SK-N-SH (cell line): ENCODE results near the gene OOSP1. TPM values are rescaled to one million over a fixed set of nuclear protein-coding genes. Genes with fewer than 3 reads are reported as not detected.

Experiments used
- CTCF ChIA-PET: fragments of 300-600, 350-600 bp; formaldehyde crosslinking; extraction: SDS; loops from one replicate; lab custom pipeline; 2021; lab: Yijun Ruan, JAX
- POLR2A ChIA-PET: fragments of 350-600 bp; sonication (Branson Sonifier 250); formaldehyde crosslinking; extraction: SDS; loops from one replicate; lab custom pipeline; 2020; ENCODE audit warnings: antibody characterized with exemption, inconsistent platforms; lab: Yijun Ruan, JAX
- DNase-seq: peaks from one replicate; pipeline ENCODE4 v3.0.0; 2012
- H2AFZ ChIP-seq: fragments of 200-600 bp; sonication (generic); 2 replicates; pipeline ENCODE4 v1.8.1; 2016; ENCODE audit warnings: antibody characterized with exemption, mild to moderate bottlenecking, low read depth
- H3F3A ChIP-seq: fragments of 200-600 bp; sonication (generic); replicated peaks from 2 replicates; pipeline ENCODE3; 2016; ENCODE audit warnings: antibody characterized with exemption, mild to moderate bottlenecking; ENCODE audit not compliant: insufficient read depth
- H3K27ac ChIP-seq, 2 experiments: fragments of 200-500 bp in 1 of 2; fragments of 200-600 bp in 1 of 2; sonication (Bioruptor generic) in 1 of 2; sonication (generic), shearing (Covaris generic) in 1 of 2; 2 replicates each; pipeline versions ENCODE4 v1.5.1 to v1.6.1; 2014 to 2016; ENCODE audit warnings: low read depth in 2 of 2, inconsistent platforms in 1 of 2, low read length in 1 of 2, mild to moderate bottlenecking in 1 of 2, mixed read lengths in 1 of 2
- H3K27me3 ChIP-seq: fragments of 200-600 bp; sonication (generic), shearing (Covaris generic); 2 replicates; pipeline ENCODE4 v1.6.1; 2016; ENCODE audit warnings: mixed run types; ENCODE audit not compliant: insufficient read depth
- H3K36me3 ChIP-seq, 2 experiments: fragments of 200-500 bp in 1 of 2; fragments of 200-600 bp in 1 of 2; sonication (Bioruptor generic) in 1 of 2; sonication (generic) in 1 of 2; replicated peaks in 1 of 2; 2 replicates each; pipeline versions ENCODE3 to v1.5.1; 2014 to 2016; ENCODE audit warnings: low read length in 1 of 2, mild to moderate bottlenecking in 1 of 2; ENCODE audit not compliant: insufficient read depth in 2 of 2, control insufficient read depth in 1 of 2
- H3K4me1 ChIP-seq, 2 experiments: fragments of 200-500 bp in 1 of 2; fragments of 200-600 bp in 1 of 2; sonication (Bioruptor generic) in 1 of 2; sonication (generic), shearing (Covaris generic) in 1 of 2; 2 replicates each; pipeline versions ENCODE4 v1.5.1 to v1.6.1; 2014 to 2016; ENCODE audit warnings: low read depth in 1 of 2, low read length in 1 of 2, mixed run types in 1 of 2; ENCODE audit not compliant: insufficient read depth in 2 of 2, control insufficient read depth in 1 of 2
- H3K4me2 ChIP-seq: fragments of 200-600 bp; sonication (generic), shearing (Covaris generic); 2 replicates; pipeline ENCODE4 v1.6.1; 2017; ENCODE audit warnings: mixed run types
- H3K4me3 ChIP-seq, 2 experiments: fragments of 200-500 bp in 1 of 2; fragments of 200-600 bp in 1 of 2; sonication (Bioruptor generic) in 1 of 2; sonication (generic), shearing (Covaris generic) in 1 of 2; 2 replicates each; pipeline versions ENCODE4 v1.5.1 to v1.8.1; 2014 to 2016; ENCODE audit warnings: low read depth in 2 of 2, inconsistent platforms in 1 of 2, low read length in 1 of 2, mild to moderate bottlenecking in 1 of 2, mixed read lengths in 1 of 2, moderate library complexity in 1 of 2
- H3K79me2 ChIP-seq: fragments of 200-600 bp; sonication (generic); 2 replicates; pipeline ENCODE4 v1.8.1; 2017; ENCODE audit warnings: mild to moderate bottlenecking; ENCODE audit not compliant: insufficient read depth
- H3K9ac ChIP-seq: fragments of 200-600 bp; sonication (generic); 2 replicates; pipeline ENCODE4 v1.6.1; 2017; ENCODE audit warnings: mixed run types
- H3K9me2 ChIP-seq: fragments of 200-600 bp; sonication (generic); 2 replicates; pipeline ENCODE4 v1.6.1; 2017; ENCODE audit warnings: mixed run types
- H3K9me3 ChIP-seq: fragments of 200-600 bp; sonication (generic); 2 replicates; pipeline ENCODE4 v1.6.1; 2017; ENCODE audit warnings: mixed run types, mild to moderate bottlenecking, moderate library complexity
- H4K20me1 ChIP-seq: fragments of 200-600 bp; sonication (generic); 2 replicates; pipeline ENCODE4 v1.6.1; 2017; ENCODE audit warnings: mild to moderate bottlenecking, mixed run types; ENCODE audit not compliant: insufficient read depth
- ELF1 ChIP-seq: IDR thresholded peaks from 2 replicates; pipeline ENCODE4 v1.4.0; 2012
- FOXM1 ChIP-seq: IDR thresholded peaks from 2 replicates; pipeline ENCODE4 v1.4.0; 2012; ENCODE audit warnings: low read depth, mild to moderate bottlenecking
- NRF1 ChIP-seq: IDR thresholded peaks from 2 replicates; pipeline ENCODE4 v1.6.1; 2012; ENCODE audit warnings: low read depth, mild to moderate bottlenecking, low read length
- POLR2AphosphoS5 ChIP-seq: IDR thresholded peaks from 2 replicates; pipeline ENCODE4 v1.6.1; 2012; ENCODE audit warnings: low read depth, low read length
- RAD21 ChIP-seq: IDR thresholded peaks from 2 replicates; pipeline ENCODE4 v1.6.1; 2012; ENCODE audit warnings: mild to moderate bottlenecking, low read length
- RFX5 ChIP-seq: IDR thresholded peaks from 2 replicates; pipeline ENCODE4 v1.6.1; 2012; ENCODE audit warnings: mild to moderate bottlenecking, improper control_type of control experiment, low read length
- SIN3A ChIP-seq: IDR thresholded peaks from 2 replicates; pipeline ENCODE4 v1.6.1; 2012; ENCODE audit warnings: low read depth, mild to moderate bottlenecking, low read length, moderate library complexity, borderline replicate concordance
- SMC3 ChIP-seq: IDR thresholded peaks from 2 replicates; pipeline ENCODE4 v1.6.1; 2012; ENCODE audit warnings: low read depth, low read length, improper control_type of control experiment
- TCF12 ChIP-seq: IDR thresholded peaks from 2 replicates; pipeline ENCODE4 v1.4.0; 2012
- WGBS: methylation state at CpG from one replicate; pipeline ENCODE4 v1.1.6; 2017; ENCODE audit warnings: low lambda C conversion rate; 5-methylcytosine and 5-hydroxymethylcytosine counted together
- polyA plus RNA-seq, 3 experiments: library from polyadenylated mRNA; depleted of rRNA; stranded (reverse); fragments of >200 nt; gene quantifications; 2 replicates each; pipeline ENCODE4 v1.2.3, GENCODE V29; 2012
- TF ChIP-seq, protein P1 (sequence below): IDR thresholded peaks from 2 replicates; pipeline ENCODE4 v1.6.1; 2012; ENCODE audit warnings: mild to moderate bottlenecking, low read depth, low read length, moderate library complexity
- TF ChIP-seq, protein P2 (sequence below): fragments of 200-600 bp; sonication (generic); IDR thresholded peaks from 2 replicates; pipeline ENCODE4 v1.6.1; 2017; ENCODE audit warnings: antibody characterized with exemption, mild to moderate bottlenecking, moderate library complexity
- TF ChIP-seq, protein P3 (sequence below): IDR thresholded peaks from 2 replicates; pipeline ENCODE4; 2012

Gene OOSP1
- polyA plus RNA-seq, 1 of the 3 experiments (the other 2 are of a cell fraction), result not detected

DNA sequence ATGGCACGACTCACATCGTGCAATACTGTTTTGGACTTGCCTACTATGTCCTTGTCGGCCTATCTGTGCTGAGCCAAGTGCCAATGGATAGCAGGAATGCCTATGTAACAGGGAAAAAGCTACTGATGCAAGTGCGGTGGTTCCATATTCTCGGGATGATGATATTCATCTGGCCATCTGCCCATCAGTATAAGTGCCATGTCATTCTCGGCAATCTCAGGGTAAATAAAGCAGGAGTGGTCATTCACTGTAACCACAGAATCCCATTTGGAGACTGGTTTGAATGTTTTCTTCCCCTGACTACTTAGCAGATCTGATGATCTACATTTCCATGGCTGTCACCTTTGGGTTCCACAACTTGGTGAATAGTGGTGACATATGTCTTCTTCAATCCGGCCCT, 39.6 kb upstream of the OOSP1 start:
- Histone ChIP-seq H3K9me3 (no peaks in the 10 kb centered on the region), H3K9ac (no peak overlapping the region), H3K36me3 (no peaks in the 10 kb centered on the region), H3K79me2 (no peaks in the 10 kb centered on the region), H3K4me2 (no peak overlapping the region), H3F3A (no peaks in the 10 kb centered on the region), H3K4me1 (peaks cover 0 to 4% of the 10 kb centered on the region in 2 experiments; a peak in 1 of 4 replicates), H4K20me1 (no peaks in the 10 kb centered on the region), H3K27me3 (no peaks in the 10 kb centered on the region), H2AFZ (no peak overlapping the region), H3K27ac (no peak overlapping the region), H3K4me3 (no peak overlapping the region), H3K9me2 (no peaks in the 10 kb centered on the region)
- WGBS, result 12% methylated on average over 7 of the region's 7 CpGs
- POLR2A ChIA-PET, result no interaction called here
- no peak for DNase-seq
- CTCF ChIA-PET, result interaction anchor here (2.2 kb wide), 1 partner anchor 21 kb away, joined by 7 read pairs; no protein-coding TSS in a partner anchor
- TF ChIP-seq, protein P1, sequence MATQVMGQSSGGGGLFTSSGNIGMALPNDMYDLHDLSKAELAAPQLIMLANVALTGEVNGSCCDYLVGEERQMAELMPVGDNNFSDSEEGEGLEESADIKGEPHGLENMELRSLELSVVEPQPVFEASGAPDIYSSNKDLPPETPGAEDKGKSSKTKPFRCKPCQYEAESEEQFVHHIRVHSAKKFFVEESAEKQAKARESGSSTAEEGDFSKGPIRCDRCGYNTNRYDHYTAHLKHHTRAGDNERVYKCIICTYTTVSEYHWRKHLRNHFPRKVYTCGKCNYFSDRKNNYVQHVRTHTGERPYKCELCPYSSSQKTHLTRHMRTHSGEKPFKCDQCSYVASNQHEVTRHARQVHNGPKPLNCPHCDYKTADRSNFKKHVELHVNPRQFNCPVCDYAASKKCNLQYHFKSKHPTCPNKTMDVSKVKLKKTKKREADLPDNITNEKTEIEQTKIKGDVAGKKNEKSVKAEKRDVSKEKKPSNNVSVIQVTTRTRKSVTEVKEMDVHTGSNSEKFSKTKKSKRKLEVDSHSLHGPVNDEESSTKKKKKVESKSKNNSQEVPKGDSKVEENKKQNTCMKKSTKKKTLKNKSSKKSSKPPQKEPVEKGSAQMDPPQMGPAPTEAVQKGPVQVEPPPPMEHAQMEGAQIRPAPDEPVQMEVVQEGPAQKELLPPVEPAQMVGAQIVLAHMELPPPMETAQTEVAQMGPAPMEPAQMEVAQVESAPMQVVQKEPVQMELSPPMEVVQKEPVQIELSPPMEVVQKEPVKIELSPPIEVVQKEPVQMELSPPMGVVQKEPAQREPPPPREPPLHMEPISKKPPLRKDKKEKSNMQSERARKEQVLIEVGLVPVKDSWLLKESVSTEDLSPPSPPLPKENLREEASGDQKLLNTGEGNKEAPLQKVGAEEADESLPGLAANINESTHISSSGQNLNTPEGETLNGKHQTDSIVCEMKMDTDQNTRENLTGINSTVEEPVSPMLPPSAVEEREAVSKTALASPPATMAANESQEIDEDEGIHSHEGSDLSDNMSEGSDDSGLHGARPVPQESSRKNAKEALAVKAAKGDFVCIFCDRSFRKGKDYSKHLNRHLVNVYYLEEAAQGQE, result no peak
- no peak for TF ChIP-seq RFX5

DNA sequence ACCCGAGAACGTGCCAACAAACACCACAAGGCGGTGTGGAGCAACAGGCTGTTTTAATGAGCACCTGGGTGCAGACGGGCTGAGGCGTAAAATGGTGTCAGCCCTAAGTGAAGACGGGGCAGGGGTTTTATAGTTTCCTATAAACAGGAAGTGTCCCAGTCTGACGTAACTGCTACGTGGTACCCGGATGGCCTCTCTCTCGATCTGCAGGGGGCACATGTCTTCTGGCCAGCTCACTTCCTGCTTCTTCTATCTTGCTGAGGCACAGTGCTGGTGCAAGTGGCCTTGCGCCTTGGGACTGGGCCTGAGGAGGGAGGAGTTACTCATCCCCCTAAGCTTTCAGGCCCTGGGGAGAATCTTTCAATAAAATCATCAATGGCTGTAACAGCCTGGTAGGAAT, 38.7 kb upstream of the OOSP1 start:
- ChIA-PET CTCF (interaction anchor here (2.2 kb wide), 1 partner anchor 20 kb away, joined by 7 read pairs; no protein-coding TSS in a partner anchor), POLR2A (no interaction called here)
- Histone ChIP-seq H3K27me3 (no peaks in the 10 kb centered on the region), H3K79me2 (no peaks in the 10 kb centered on the region), H2AFZ (peak overlapping the region; percentile 56), H3K27ac (no peak overlapping the region), H3K9ac (no peak overlapping the region), H4K20me1 (no peaks in the 10 kb centered on the region), H3K36me3 (no peaks in the 10 kb centered on the region), H3F3A (no peaks in the 10 kb centered on the region), H3K4me1 (peaks cover 0 to 4% of the 10 kb centered on the region in 2 experiments; a peak in 1 of 4 replicates), H3K4me3 (no peak overlapping the region), H3K9me2 (no peaks in the 10 kb centered on the region), H3K9me3 (no peaks in the 10 kb centered on the region), H3K4me2 (no peak overlapping the region)
- TF ChIP-seq ELF1 (0 out of 2 replicates have a peak, but pooled peaks have one; percentile 17), SMC3 (no peak), SIN3A (no peak)
- no peak for DNase-seq
- 52% methylated on average over 11 of the region's 11 CpGs for WGBS

DNA sequence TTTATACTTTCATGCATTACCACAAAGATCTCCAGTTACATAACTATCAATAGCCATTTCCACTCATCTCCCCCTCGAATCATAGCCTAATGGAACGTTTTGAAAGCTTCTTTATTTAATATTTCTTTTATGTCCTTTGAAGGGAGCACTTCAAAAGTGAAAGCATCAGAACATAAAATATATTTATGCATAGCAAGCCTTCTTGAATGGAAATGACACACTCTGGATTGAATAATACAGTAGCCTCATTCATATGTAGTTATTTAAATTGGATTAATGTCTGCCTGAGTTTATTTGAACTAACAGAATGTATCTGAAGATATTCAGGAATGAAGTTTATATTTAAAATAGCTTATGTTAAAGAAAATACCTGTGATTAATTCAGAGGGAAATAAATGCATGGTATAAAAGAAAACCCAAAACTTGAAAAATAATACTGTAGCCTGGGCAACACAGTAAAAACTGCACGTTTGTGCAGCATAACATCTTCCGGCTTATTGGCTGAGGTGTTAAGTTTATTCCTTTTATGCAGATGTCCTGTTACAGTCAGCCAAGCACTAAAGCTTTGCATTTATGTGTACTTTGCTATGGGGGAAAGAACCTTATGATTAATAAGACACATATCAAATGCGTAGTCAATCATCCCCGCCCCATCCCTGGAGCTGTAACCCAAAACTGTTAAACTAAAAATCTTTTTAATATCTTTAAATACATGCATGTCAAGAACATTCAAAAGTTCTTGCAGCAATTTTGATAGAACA, 37.7 kb upstream of the OOSP1 start:
- Histone ChIP-seq H3K9me3 (no peaks in the 10 kb centered on the region), H3K27ac (peak overlapping the region in 1 of 2 experiments; percentile 42; a peak in 1 of 4 replicates), H3K9ac (no peak overlapping the region), H3K27me3 (no peaks in the 10 kb centered on the region; the same call in 1 of the 2 replicates), H3K9me2 (no peaks in the 10 kb centered on the region), H4K20me1 (no peaks in the 10 kb centered on the region), H3K4me2 (peak overlapping the region; percentile 36; the same call in 1 of the 2 replicates), H3K79me2 (no peaks in the 10 kb centered on the region), H3K36me3 (no peaks in the 10 kb centered on the region), H3K4me1 (peaks cover 0 to 4% of the 10 kb centered on the region in 2 experiments; a peak in 1 of 4 replicates), H2AFZ (peak overlapping the region; percentile 4; the same call in 1 of the 2 replicates), H3F3A (no peaks in the 10 kb centered on the region), H3K4me3 (no peak overlapping the region)
- no peak for DNase-seq
- POLR2A ChIA-PET, result no interaction called here
- CTCF ChIA-PET, result interaction anchor here (0.6 to 0.9 kb wide), 2 partner anchors 18 to 1155 kb away, joined by 3 to 4 read pairs; no protein-coding TSS in a partner anchor
- WGBS, result 23% methylated on average over 6 of the region's 6 CpGs
- TF ChIP-seq RAD21 (no peak), ELF1 (no peak), TCF12 (no peak), NRF1 (no peak), FOXM1 (no peak), POLR2AphosphoS5 (no peak)
- TF ChIP-seq, protein P2, sequence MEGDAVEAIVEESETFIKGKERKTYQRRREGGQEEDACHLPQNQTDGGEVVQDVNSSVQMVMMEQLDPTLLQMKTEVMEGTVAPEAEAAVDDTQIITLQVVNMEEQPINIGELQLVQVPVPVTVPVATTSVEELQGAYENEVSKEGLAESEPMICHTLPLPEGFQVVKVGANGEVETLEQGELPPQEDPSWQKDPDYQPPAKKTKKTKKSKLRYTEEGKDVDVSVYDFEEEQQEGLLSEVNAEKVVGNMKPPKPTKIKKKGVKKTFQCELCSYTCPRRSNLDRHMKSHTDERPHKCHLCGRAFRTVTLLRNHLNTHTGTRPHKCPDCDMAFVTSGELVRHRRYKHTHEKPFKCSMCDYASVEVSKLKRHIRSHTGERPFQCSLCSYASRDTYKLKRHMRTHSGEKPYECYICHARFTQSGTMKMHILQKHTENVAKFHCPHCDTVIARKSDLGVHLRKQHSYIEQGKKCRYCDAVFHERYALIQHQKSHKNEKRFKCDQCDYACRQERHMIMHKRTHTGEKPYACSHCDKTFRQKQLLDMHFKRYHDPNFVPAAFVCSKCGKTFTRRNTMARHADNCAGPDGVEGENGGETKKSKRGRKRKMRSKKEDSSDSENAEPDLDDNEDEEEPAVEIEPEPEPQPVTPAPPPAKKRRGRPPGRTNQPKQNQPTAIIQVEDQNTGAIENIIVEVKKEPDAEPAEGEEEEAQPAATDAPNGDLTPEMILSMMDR, result no peak
- TF ChIP-seq, protein P3, sequence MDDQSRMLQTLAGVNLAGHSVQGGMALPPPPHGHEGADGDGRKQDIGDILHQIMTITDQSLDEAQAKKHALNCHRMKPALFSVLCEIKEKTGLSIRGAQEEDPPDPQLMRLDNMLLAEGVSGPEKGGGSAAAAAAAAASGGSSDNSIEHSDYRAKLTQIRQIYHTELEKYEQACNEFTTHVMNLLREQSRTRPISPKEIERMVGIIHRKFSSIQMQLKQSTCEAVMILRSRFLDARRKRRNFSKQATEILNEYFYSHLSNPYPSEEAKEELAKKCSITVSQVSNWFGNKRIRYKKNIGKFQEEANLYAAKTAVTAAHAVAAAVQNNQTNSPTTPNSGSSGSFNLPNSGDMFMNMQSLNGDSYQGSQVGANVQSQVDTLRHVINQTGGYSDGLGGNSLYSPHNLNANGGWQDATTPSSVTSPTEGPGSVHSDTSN, result no peak
